NCI-H1092 treated with DMSO at 0.1 percent for 48 hours (cell line): ENCODE results near the gene TAF6.
A peak's percentile ranks its signal among the peaks of the same experiment; 100 is the strongest.

ENCODE experiments used
- DNase-seq: peaks from one replicate; lab custom pipeline; 2025; lab: John Stamatoyannopoulos, UW

Gene TAF6

DNA sequence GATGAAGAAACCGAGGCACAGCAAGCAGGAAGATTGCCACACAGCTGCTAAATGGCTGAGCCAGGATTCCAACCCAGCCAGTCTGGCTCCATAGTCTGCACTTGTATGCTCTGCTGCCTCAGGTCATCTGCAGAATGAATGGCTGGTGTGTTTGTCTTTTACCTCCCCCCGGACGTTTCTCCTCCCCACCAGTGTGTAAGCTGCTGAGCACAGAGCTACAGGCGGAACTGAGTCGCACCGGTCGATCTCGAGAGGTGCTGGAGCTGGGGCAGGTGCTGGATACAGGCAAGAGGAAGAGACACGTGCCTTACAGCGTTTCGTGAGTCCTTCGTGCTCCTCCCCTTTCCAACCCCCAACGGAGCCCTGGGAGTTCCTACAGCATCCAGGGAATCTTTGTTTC is 2.9 kb upstream of the TAF6 start:
- peak; percentile 92 for DNase-seq

DNA sequence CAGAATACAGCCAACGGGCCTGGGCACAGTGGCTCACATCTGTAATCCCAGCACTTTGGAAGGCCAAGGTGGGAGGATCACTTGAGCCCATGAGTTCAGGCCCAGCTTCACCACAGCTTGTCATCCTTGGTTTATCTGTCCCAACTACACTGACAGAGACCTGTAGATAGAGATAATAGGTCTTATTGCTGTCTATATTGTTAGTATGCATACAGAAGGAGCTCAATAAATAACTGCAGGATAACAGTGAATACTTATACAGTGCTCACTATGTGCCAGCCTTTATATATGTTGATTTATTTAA is 1.5 kb upstream of the TAF6 start:
- DNase-seq = no peak

DNA sequence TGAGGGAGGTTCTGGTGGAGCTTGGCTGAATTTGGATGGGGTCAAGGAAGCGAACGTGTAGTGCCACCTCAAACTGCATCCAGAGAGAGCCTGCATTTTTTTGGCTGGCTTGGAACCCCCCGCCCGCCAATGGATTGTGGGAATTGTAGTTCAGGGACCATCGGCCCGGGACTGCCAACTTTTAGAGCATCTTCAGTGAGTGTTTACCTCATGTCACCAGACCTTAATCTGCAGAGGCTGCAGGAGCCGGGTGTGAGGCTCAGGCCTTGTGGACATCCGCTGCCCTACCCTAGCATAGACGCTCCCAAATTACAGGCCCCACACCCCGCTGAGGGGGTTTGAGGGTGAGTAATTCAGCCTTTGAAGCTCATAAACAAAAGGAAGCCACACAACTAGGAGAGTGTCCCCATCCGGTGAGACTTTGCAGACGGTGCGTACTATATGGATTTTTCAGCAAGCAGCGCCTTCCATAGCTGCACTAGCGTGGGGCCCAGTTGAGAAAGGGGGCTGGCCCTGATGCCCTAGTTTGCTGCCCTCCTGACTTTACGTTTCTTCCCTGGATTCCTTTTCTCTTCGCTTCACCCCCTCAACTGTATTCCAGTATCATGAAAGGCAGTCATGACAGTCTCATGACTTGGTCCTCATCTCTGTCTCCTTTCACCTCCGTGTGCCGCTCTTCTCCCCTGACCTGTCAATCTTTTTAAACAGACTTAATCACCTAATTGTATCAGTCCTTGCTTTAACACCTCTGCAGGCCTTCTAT is 993 bp upstream of the TAF6 start:
- peak; percentile 60 for DNase-seq

DNA sequence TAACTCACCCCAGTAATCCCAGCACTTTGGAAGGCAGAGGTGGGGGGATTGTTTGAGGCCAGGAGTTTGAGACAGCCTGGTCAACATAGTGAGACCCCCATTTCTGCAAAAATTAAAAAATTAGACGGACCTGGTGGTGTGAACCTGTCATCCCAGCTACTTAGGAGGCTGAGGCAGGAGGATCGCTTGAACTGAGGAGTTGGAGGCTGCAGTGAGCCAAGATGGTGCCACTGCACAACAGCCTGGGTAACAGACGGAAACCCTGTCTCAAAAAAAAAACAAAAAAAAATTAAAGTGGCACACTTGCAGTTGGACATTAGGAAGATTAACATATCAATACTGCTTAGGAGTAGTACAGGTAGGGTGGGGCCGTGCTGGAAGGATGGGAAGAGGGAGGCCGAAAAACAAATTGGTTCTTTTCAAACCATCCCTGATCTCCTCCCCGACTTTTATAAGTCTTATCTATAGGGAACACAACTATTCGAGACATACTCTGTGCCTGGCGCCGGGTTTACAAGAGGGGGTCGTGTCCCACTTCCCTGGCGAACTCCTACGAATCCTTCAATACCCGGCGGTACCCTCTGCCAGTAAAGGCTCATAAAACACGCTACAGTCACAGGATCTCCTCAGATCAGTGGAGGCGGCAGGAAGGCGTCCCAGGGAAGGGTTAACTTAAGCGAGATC is 628 bp downstream of the TAF6 start:
- DNase-seq = no peak

DNA sequence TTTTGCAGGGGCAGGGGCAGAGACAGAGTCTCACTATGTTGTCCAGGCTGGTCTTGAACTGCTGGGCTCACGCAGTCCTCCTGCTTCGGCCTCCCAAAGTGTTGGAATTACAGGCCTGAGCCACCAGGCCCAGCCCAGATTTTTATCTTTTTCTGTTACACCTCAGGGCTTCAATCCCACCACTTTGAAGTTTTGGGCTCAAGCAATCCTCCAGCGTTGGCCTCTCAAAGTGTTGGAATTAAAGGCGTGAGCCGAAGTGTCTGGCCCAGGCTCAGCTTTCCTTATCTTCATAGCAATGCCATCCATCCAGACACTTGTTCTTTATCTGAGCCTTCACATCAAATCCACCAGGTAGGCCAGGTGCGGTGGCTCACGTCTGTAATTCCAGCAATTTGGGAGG is 4.1 kb downstream of the TAF6 start:
- no peak for DNase-seq

DNA sequence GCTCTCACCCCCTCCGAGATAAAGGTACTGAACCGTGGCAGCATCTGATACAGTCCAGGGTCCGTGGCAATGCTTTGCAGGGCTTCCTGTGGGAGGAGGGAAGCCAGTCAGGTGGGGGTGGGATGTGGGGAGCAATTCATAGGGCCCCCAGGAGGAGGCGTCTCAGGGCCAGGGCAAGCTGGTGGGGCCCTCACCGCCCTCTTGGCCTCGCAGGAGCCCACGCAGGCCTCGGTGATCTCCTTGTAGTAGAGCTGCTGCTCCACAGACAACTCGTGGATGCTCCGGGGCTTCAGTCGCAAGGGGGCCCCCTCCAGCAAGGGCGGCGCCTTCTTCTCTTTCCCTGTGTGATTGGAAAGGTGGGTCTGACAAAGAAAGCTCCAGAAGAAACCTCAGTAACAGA is 7.2 kb downstream of the TAF6 start:
- DNase-seq = no peak

DNA sequence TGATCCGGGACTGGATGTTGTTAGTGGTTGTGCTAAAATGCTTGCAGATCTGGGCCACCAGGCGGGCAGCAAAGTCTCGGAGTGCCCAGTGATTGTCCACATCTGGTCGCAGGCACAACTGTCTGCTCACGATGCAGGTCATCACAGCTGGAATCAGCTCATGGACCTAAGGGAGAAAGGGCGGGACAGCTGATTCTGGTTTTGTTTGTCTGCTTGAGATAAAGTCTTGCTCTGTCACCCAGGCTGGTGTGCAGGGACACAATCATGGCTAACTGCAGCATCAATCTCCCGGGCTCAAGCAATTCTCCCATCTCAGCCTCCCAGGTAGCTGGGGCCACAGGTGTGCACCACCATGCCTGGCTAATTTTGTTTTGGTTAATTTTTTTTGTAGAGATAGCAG is 8.0 kb downstream of the TAF6 start:
- DNase-seq = no peak

DNA sequence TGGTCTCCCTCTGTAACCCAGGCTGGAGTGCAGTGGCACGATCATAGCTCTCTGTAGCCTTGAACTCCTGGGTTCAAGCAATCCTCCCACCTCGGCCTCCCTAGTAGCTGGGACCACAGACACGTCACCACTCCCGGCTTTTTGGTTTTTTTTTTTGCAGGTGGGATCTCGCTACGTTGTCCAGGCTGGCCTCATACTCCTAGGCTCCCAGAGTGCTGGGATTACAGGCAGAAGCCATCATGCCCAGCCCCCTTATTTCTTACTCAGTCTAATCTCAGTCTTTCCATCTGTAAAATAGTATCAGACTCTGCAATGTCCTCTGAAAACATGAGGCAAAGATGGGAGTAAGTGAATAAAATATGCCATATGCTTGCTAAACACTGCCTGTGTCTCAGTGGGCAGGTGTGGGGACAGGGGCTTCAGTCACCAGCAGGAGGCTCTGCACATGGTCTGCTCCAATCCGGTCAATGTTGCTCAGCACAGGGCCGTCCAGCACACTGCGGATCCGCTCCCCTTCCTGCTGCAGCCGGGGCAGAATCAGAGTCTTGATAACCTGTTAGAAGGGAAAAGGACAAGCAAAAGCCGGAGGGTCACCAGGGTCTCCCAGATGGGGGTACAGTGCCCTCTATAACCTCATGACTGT is 9.5 kb downstream of the TAF6 start:
- no peak for DNase-seq

DNA sequence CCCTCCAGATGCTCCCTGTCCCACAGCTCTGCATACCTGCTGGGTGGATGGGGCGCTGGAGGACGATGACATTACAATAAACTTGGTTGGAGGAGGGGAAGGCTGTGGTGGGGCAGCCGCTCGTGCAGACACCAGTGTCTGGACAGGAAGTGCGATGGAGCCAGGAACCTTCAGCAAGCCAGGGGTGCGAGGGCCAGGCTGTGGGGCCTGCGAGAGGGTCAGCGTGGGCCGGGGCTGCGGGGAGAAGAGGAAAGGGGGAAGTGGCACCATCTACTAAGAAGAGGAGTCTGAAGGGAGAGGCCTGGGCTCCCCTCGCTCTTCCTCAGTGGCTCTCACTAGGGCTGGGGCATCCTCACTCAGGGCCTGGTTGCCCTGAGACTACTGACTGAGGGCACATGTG is 11.3 kb downstream of the TAF6 start:
- DNase-seq = no peak

DNA sequence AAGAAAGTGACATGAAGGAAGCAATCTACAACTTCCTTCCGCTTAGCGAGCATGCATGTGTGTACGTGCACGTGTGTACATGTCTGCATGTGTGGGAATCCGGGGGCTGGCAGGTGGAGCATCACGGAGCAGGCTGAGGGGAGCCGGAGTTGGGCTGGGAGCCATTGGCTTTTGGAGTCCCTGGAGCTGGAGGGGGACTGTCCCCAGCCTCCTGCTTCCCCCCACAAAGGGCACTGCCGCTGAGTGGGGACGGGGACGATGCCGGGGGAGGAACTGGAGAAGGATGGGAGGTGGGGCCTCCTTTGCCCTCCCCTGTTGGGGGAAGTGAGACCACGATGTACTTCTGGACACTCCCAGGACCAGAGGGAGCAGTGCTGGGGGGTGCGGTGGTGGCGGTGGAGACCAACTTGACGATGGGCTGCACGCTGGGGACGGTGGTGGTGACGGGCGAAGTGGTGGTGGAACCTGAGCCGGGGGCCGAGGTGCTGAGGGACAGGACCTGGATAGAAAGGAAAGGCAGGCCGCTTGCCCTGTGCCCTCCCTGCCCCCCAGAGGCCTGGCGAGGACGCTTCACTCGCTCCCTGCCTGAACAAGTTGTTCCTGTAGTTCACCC is 11.9 kb downstream of the TAF6 start:
- DNase-seq = no peak

DNA sequence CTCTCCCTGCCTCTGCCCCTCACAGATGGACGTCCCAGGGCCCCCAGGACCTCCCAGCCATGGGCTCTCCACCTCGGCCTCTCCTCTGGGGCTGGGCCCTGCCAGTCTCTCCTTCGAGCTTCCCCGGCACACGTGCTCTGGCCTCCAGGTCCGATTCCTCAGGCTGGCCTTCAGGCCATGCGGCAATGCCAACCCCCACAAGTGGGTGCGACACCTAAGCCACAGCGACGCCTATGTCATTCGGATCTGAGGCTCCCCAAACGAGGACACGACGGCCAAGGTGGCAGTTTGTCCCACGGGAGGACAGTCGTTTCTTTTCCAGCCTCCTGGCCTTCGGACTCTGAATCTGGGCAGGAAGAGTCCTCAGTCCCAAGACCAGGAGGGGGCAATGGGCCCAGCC is 12.5 kb downstream of the TAF6 start:
- no peak for DNase-seq

DNA sequence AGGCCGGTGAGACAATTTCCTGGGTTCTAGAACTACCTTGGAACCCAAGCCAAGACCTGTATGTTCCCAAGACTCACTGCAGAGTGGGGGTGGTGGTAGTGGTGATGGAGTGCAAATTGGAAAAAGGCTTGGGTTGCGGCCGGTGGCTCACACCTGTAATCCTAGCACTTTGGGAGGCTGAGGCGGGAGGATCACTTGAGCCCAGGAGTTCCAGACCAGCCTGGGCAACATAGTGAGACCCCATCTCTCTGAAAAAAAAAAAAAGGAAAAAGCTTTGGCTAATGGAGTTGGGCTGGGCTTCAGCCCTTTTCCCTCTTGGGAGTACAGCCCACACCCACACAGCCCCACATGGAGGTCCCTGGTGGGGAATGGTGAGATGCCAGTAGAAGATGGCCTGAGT is 13.6 kb downstream of the TAF6 start:
- DNase-seq = no peak

DNA sequence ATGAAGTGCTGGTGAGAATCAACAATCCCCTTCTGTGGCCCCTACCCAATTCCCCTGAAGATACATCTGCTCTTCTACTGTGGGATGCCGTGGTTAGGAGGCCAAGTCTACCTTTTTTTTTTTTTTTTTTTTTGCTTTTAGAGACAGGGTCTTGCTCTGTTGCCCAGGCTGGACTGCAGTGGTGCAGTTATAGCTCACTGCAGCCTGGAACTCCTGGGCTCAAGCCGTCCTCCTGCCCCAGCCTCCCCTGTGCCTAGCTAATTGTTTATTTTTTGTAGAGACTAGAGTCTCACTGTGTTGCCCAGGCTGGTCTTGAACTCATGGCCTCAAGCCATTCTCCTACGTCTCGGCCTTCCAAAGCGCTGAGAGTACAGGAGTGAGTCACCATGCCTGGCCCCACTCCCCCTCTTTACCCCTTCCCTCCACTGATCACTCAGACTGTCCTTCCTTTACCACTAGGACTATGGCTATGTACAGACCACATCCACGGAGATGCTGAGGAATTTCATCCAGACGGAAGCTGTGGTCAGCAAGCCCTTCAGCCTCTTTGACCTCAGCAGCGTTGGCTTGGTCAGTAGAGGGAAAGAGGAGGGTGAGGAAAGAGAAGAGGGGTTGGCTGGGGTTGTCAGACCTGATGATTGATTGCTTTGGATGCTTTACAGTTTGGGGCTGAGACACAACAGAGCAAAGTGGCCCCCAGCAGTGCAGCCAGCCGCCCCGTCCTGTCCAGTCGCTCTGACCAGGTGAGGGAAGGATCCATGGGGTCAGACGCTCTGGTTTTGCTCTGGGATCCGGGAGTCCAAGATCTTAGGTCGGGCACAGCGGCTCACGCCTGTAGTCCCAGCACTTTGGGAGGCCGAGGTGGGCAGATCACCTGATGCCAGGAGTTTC is 16.0 kb downstream of the TAF6 start:
- DNase-seq = no peak

DNA sequence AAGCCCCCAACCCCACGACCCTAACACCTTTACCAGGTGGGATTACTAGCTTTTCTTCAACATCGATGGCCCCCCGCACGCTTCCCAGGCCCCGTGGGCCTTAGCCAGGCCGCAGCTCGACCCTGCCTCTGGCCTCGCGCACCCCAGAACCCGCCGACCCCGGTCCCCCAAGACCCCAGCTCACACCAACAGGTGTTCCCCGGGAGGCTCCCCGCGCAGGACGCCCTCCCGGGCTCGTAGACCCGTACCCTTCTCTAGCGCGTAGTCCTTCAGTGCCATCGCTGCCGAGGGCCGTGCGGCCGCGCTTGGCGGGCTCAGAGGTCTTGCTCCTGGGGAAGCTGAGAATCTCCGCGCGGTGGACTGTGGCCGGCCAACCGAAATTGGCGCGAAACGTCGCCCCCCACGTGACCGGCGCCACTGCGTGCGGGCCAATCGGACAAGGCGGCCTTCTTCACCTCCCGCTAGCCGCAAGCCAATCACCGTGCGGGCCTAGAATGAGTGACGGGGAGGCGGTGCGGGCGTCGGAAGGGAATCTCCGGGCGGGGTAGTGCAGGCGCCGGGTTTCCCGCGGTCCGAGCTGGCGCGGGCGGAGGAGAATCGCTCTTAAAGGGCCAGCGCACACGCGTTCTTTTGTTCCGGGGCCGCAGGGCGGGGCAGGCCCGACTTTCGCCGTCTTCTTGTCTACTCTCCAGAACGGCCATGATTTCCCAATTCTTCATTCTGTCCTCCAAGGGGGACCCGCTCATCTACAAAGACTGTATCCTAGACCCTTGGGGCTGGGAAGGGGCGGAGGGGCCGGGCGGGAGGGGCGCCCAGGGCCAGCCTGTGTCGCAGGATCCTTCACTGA is 17.9 kb downstream of the TAF6 start, which contains the start of the genes AP4M1 and MCM7:
TSS of gene AP4M1 (plus strand) at position 628 of the 847 bp plus-strand sequence. CDS start at position 700, 72 bp downstream.
TSS of gene MCM7 (minus strand) at position 382 of the 847 bp plus-strand sequence. CDS start at position 279, 103 bp downstream.
- DNase-seq = peak; percentile 99

DNA sequence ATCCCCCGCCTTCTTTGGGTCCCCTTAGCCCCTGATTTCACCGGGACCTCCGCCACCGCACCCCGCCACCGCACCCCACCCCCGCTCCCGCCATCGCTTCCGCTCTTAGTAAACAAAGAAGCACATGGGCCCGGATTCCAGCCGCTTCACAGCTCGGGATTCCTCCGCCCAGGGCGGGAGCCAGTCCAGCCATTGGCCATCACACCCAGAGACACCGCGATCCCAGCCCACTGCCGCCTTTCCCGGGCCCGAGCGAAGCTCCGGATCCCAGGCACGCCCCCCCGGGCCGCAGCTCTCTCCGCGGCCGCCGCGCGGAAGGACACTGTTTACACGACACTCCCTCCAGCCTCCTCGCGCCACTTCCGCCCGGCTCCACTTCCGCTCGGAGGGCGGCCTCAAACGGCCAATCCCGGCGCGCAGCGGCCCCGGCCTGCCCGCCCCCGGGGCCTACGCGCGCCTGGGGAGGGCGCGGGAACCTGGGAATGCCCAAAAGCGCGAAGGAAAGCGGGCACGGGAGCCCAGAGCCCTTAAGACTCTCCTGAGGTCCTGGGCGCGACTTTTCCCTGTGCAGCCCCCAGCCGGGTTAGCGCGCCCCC is 18.6 kb downstream of the TAF6 start:
- DNase-seq = peak; percentile 96

DNA sequence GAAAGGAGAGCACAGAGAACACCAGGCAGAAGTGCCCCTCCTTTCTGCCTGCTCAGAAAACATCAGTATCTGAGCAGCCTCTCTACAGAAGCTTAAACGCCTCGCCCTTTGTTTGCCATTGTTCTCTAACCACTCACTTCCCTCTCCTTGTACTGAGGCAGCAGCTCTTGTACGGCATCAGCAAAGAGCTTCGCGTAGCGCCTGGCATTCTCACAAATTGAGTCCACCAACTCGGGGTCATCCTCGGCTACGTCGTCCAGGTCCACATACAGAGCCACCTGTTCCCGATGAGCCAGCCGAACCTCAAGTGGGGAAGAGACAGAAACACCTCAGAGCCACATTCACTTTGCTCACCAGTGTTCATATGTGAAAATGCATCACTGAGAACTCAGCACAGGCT is 19.7 kb downstream of the TAF6 start:
- no peak for DNase-seq

DNA sequence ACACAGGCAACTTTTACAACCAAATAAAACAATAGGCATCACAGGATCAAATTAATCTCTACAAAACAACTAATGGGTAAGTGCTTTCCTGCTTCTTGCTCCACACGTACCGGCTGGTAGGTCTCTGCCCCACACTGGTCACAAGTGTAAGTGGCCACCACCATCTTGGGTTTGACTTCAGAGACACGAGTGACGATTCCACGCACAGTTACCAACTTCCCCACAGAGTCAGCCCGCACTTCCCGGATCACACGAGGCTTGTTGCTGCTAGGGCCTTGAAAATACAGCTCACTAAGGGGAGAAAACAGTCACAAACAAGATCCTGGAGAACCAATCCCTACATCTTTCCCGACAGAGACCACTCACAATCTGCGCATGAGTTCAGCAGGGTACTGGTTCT is 20.2 kb downstream of the TAF6 start:
- DNase-seq = no peak

DNA sequence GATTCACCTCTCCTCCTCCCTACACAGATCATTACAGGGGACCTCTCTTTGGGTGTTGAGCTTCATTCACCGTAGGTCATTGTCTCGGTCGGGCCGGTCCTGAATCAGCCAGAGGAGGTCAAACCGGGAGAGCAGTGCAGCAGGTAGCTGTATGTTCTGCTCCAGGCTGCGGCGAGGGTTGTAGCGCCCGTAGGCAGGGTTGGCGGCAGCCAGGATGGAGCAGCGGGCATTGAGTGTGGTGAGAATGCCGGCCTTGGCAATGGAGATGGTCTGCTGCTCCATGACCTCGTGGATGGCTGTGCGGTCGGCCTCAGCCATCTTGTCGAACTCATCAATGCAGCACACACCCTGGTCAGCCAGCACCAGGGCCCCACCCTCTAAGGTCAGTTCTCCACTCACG is 23.5 kb downstream of the TAF6 start:
- DNase-seq = no peak

DNA sequence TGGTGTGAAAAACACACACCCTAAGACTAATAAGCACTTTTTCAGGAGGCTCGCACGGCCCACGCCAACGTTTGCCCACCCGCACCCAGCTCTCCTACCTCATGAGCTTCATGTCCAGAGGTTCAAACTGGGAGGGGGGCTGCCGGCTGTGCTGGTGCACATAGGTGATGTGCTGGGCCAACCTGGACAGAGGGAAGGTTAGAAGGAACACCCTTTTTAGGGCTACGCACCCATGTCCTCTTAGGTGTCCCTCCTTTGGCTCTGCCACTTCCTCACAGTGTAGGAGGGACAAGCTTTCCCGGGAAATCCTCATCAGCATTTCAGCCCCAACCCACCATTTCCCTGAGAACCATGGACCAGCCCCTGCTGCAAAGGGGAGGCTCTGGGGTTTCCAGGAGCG is 23.9 kb downstream of the TAF6 start:
- no peak for DNase-seq

DNA sequence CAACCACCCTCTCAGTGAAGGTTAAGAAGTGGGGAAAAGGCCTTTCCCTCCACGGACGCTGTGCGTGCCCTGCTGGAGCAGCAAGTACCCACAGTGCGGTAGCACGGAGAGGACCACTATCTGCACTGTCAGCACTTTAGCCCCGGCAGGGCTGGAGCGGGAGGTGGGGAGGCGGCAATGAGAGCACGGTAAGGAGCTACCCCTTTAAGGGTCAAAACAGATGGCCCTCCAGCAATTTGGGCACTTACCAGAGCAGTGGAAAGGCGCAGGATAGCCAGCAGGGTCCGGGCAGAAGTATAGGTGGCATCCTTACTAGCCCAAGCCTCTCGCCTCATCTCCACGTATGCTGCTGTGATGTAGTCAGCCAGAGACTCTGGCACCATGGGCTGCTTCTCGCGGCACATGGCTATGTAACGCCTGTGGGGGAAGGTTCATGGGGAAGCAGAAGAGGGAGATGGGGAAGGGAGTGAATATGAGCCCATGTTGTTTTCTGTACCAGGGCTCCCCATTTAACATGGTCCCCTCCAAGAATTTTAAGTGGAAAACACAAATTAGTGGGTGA is 25.2 kb downstream of the TAF6 start:
- DNase-seq = no peak
